GM12872 (cell line): ENCODE data around the gene RNF13.
A peak's percentile ranks its signal among the peaks of the same experiment; 100 is the strongest.

Source experiments
- CTCF ChIP-seq: IDR thresholded peaks from 3 replicates; pipeline ENCODE4 v1.5.1; 2011; ENCODE audit warnings: low read depth, mild to moderate bottlenecking, low read length, moderate library complexity; ENCODE audit not compliant: insufficient read depth

Gene RNF13, protein sequence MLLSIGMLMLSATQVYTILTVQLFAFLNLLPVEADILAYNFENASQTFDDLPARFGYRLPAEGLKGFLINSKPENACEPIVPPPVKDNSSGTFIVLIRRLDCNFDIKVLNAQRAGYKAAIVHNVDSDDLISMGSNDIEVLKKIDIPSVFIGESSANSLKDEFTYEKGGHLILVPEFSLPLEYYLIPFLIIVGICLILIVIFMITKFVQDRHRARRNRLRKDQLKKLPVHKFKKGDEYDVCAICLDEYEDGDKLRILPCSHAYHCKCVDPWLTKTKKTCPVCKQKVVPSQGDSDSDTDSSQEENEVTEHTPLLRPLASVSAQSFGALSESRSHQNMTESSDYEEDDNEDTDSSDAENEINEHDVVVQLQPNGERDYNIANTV

GRCh38 chr3:149812606-149813366 lies at the start of gene RNF13:
Gene RNF13, plus strand, starts transcription at chr3:149813215. Its CDS starts 32,812 bp downstream, at chr3:149846027.
- TF ChIP-seq CTCF, result no peak

- no peak for TF ChIP-seq CTCF
Observed at GRCh38 chr3:149763565-149764195, 49.3 kb upstream of the RNF13 start.

- no peak for TF ChIP-seq CTCF
Observed at GRCh38 chr3:149764302-149764701, 48.7 kb upstream of the RNF13 start.

DNA sequence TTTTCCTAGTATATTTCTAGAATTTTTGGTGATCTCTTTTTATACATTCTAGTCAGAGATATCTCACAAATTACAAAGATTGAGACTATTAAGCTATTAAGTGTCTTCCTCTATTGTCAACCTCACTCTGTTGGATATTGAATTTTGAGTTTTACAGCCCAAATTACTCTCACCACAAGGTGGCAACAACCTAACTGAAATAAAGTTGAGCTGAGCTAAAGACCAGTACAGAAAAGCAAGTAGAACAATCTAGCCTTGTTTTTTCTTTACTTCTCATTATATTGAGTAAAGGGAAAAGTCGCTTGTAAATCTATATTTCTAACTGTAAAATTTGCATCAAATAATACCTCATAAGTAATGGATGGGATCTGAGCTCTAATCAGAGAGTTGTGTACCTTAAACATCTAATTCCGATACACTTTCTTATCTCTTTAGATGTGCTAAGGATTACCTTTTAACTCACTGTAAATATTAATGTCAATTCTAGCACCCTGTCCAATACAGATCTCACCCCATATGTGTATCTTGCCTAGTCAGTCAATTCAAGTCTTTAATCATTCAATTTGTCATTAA lies 47.2 kb upstream of the RNF13 start:
- peak; percentile 42; the same call in 2 of the 3 replicates for TF ChIP-seq CTCF

DNA sequence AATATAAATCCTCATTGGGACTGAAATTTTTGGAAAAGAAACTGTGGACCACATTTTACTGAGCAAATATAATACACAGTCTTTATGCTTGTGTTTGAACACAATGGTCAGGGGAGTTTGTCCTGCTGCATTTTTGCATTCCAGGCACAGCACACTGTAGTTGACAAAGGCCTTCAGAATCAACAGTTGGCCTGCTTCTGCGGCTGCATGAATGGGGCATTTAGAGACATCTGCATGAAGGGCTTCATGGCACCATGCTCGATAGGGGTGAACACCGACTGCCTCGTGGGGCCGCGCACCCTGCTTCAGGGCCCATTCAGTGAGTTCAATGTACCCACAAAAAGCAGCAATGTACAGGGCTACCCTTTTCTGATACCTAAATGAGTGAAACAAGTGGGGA lies 45.3 kb upstream of the RNF13 start:
- TF ChIP-seq CTCF, result no peak

- TF ChIP-seq CTCF, result no peak
Observed at GRCh38 chr3:149768704-149769103, 44.3 kb upstream of the RNF13 start.

DNA sequence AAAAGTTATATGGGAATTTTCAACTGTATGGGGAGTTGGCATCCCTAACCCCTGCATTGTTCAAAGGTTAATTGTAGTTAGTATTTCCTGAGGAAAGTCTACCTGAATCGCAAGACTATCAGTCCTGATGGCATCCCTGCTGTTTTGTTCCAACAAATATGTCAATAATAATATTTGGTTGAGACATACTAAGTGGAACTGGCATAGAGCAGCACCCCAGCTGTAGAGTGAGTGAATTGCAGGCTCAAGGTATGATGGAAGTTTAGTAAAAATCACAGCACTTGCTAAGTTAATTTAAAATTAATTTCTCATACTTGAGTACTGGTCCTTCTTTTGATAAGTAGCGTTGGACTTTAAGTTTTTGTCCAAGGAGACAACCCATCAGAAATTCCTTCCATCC lies 42.8 kb upstream of the RNF13 start:
- peak; percentile 39; the same call in 2 of the 3 replicates for TF ChIP-seq CTCF
